GM23338 (cell line): ENCODE measurements around the gene SNCB.

Experiments
- CTCF ChIP-seq, 2 experiments: fragments of 200-600 bp in 1 of 2; sonication (generic) in 1 of 2; conservative IDR thresholded peaks; 2 replicates each; pipeline versions ENCODE4 v1.5.1 to v1.6.1; 2016 to 2017; ENCODE audit warnings: antibody characterized with exemption in 2 of 2, low read depth in 2 of 2, mild to moderate bottlenecking in 2 of 2, moderate library complexity in 1 of 2
- ETS1 ChIP-seq: IDR thresholded peaks from 2 replicates; pipeline ENCODE4 v1.6.1; 2016; ENCODE audit warnings: antibody characterized with exemption
- EZH2 ChIP-seq: fragments of 200-600 bp; sonication (generic); IDR thresholded peaks from one replicate; pipeline ENCODE4 v1.8.0; 2017; ENCODE audit warnings: antibody characterized with exemption, mild to moderate bottlenecking, low read depth; ENCODE audit not compliant: unreplicated experiment
- EZH2phosphoT487 ChIP-seq: fragments of 200-600 bp; sonication (generic); IDR thresholded peaks from one replicate; pipeline ENCODE4 v1.8.1; 2018; ENCODE audit warnings: antibody characterized with exemption; ENCODE audit not compliant: unreplicated experiment
- JUNB ChIP-seq: IDR thresholded peaks from one replicate; pipeline ENCODE4 v1.6.1; 2016; ENCODE audit warnings: antibody characterized with exemption; ENCODE audit not compliant: unreplicated experiment
- POLR2AphosphoS5 ChIP-seq: IDR thresholded peaks from 2 replicates; pipeline ENCODE4 v1.6.1; 2016; ENCODE audit warnings: antibody characterized with exemption, low read depth
- REST ChIP-seq: IDR thresholded peaks from one replicate; pipeline ENCODE4 v1.6.1; 2018; ENCODE audit warnings: antibody characterized with exemption; ENCODE audit not compliant: unreplicated experiment
- STAT1 ChIP-seq: IDR thresholded peaks from one replicate; pipeline ENCODE4 v1.6.1; 2016; ENCODE audit warnings: antibody characterized with exemption; ENCODE audit not compliant: unreplicated experiment

GRCh38 chr5:176663566-176663965, 33.2 kb upstream of the SNCB start:
- TF ChIP-seq CTCF (conservative IDR thresholded peaks at IDR 0.05; ENCODE audit: low read depth in 2 of 2) (no peak), POLR2AphosphoS5 (no peak), REST (no peak), ETS1 (no peak), JUNB (no peak), EZH2 (no peak), EZH2phosphoT487 (no peak), STAT1 (no peak)
